Fibroblast of skin of back (primary cell): Measurements from ENCODE around the gene ZNF598.
"Not testable (repeated sequence)": the region's sequence is repeated elsewhere in the genome, so short reads cannot be mapped to it uniquely, and the experiment has no call there.

Experiments
- DNase-seq: peaks from one replicate; pipeline ENCODE4 v3.0.0-alpha.2; 2013

Gene ZNF598

GRCh38 chr16:2027024-2028010 lies 17.7 kb upstream of the ZNF598 start:
- peak; percentile 59 for DNase-seq

DNA sequence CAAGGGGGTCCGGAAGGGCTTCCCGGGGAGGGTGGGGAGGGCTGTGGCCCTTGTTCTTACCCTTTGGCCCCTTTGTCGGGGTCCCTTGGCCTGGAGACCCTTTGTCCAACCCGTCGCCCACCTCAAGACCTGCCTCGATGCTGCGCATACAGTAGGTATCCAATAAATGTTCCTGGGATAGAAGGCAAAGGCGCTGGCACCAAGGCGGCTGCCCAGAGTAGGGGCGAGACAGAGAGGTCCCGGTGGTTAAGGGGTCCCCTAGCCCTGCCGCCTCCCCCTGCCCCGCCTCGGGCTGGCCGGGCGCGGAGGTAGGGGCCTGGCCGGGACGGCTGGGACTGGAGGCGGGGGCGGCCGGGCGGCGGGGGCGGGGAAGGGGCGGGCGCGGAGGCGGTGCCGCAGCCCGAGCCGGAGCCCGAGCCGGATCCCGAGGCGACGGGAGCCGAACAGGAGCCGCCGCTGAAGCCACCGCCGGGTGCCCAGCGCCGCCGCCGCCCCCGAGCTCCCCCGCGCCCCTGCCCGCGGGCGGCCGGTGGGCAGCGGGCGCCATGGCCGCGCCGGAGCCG lies 16.9 kb upstream of the ZNF598 start, which contains the start of gene NHERF2:
Gene NHERF2, plus strand, starts transcription at position 442 of the 563 bp plus-strand sequence. Its CDS starts 104 bp downstream, at position 546.
- no peak for DNase-seq

DNA sequence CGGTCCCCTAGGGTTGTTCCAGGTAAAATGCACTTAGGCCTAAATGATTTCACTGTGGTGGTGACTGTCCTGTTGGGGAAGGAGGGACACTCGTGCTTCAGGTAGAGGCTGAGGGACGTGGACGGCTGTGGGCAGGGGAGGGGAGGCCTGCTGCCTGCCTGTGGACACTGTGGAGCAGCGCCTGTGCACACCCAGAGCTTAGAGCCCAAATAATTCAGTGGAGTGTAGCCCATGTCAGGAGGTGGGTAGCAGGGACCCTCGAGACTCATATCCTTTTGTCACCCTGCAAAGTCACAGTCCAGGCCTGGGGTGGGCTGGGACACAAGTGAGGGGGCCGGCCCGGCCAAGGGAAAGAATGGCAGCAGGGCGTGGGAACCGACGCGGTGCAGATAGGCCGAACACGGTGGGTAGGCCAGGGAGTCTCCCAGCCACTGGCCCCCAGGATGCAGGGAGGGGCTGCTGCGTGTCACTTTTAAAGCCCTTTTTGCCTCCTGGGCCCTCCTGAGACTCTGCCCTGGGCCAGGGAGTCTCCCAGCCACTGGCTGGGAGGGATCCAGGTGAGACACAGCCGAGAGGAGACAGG lies 16.3 kb upstream of the ZNF598 start:
- DNase-seq: no peak

DNA sequence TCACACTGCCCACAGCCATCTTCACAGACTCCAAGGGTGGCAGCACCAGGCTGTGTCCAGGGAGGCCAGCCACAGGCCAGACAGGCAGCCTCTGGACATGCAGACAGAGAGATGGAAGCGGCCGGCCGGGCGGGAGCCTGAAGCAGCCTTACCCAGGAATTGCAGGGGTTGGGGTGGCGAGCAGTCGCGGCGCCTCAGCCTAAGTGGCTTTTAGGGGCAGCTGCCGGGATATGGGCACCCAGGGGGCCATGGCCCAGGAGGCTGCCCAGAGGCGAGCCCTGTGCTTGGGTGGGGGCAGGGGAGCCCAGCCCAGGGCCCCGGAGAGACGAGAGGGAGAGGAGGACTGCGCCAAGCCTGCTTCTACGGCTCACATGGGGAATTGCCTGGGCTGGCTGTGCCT lies 15.6 kb upstream of the ZNF598 start:
- DNase-seq: no peak

DNA sequence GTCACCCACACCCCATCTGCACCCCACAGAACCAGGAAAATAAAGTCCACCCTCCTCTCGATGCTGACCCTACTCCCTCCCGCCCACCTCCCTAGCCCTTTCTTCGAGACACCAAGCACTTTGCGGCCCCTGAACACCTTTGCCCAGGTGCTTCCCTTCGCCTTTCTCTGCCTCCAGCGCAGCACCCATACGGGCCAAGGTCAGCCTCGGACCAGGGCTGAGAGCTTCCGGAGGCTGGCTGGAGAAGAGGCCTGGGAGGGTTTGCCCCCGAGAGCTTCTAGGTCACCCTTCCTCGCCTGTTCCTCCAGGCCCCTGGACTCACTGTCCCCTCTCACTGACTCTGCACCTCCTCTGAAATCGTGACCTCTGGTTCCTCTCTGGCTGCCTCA lies 14.4 kb upstream of the ZNF598 start:
- no peak for DNase-seq

- DNase-seq: peak; percentile 82
These were observed 13.7 kb upstream of the ZNF598 start for GRCh38 chr16:2023092-2024031.

- peak; percentile 75 for DNase-seq
These were observed 13.1 kb upstream of the ZNF598 start for GRCh38 chr16:2022723-2023091.

DNA sequence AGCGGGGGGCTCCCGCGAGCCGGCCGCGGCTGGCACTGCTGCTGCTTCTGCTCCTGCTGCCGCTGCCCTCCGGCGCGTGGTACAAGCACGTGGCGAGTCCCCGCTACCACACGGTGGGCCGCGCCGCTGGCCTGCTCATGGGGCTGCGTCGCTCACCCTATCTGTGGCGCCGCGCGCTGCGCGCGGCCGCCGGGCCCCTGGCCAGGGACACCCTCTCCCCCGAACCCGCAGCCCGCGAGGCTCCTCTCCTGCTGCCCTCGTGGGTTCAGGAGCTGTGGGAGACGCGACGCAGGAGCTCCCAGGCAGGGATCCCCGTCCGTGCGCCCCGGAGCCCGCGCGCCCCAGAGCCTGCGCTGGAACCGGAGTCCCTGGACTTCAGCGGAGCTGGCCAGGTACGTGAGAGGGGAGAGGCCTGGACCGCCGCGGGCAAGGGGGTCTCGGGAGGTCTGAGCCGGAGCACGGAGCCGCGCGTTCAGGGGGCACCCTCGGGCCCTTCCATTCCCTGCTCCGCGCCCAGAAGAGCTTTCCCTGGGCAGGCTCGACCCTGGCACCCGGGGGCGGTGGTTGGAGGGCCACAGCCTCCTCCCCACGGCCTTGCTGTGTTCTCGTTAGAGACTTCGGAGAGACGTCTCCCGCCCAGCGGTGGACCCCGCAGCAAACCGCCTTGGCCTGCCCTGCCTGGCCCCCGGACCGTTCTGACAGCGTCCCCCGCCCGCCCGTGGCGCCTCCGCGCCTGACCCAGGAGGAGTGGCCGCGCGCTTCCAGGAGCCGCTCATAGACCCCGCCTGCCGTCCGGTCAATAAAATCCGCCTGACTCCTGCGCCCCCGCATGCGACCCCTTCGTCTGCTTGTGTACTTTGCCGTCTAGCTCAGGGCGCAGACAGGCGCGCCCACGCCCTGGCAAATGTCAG lies 10.6 kb upstream of the ZNF598 start:
- no peak for DNase-seq

DNA sequence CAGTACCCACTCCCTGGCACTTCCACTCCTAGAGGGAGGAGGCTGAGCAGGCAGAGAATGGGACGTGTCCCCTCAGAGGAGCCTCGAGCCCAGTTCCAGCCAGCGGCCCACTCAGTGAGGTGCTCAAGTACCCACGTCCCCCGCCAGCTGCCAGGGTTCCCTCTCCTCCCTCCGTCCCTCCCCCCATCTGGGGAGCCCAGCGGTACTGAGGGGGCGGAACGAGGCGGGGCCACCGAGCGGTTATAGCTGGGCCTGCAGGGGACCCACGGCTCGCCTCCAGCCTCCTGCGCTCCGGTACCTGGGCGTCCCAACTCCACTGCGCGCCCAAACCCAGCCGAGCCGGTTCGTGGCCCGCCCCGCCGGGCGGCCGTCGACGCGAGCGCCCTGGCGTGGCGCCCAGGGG lies 9.9 kb upstream of the ZNF598 start, which contains the start of gene NPW:
Gene NPW, plus strand, starts transcription at position 268 of the 403 bp plus-strand sequence.
- DNase-seq: no peak

GRCh38 chr16:2016407-2016922 lies 6.8 kb upstream of the ZNF598 start:
- no peak for DNase-seq

GRCh38 chr16:2015947-2016208 lies 6.3 kb upstream of the ZNF598 start:
- DNase-seq: no peak

GRCh38 chr16:2015117-2015946 lies 5.7 kb upstream of the ZNF598 start:
- DNase-seq: peak; percentile 61

DNA sequence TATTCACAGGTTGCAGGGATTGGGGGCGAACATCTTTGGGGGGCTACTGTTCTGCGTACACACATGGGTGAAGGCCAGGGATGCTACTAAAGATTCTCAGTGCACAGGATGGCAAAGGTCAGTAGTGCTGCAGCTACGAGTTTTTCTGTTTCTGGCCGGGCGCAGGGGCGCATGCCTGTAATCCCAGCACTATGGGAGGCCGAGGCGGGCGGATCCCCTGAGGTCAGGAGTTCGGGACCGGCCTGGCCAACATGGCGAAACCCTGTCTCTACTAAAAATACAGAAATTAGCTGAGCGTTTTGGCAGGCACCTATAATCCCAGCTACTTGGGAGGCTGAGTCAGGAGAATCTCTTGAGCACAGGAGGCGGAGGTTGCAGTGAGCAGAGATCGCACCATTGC lies 3.9 kb upstream of the ZNF598 start:
- DNase-seq: no peak

DNA sequence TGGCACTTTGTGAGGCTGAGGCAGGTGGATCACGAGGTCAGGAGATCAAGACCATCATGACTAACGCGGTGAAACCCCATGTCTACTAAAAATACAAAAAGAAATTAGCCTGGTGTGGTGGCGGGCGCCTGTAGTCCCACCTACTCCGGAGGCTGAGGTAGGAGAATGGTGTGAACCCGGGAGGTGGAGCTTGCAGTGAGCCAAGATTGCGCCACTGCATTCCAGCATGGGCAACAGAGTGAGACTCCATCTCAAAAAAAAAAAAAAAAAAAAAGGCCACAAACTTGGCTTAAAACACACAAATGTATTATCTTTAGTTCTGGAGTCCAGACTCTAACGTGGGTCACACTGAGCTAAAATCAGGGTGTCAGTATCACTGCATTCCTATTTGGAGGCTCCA lies 2.1 kb upstream of the ZNF598 start:
- not testable (repeated sequence) for DNase-seq

DNA sequence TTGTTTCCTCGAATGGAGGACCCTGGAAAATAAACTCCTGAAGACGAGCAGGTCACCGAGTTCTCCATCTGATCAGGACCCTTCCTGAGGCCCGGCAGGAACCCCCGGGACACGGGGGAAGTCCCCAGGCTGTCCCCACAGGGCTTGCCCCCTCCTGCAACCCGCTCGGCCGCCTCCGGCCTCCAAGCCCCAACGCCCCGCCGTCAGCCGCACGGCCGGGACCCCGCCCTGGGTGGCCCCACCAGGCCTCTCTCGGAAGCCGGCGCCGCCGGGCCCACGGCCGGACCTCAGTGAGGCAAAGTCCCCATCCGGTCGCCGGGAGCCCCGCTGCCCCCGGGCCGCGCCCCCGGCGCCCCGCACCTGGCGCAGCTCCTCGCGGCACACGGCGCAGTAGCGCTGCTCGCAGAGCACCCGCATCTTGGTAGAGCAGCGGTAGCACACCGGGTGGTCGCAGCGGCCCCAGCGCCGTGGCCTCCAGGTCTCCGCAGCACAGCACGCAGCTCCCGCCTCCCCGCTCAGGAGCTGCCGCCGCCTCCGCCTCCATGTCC lies 383 bp downstream of the ZNF598 start:
- DNase-seq: no peak

GRCh38 chr16:2008631-2009163 lies 924 bp downstream of the ZNF598 start:
- no peak for DNase-seq

DNA sequence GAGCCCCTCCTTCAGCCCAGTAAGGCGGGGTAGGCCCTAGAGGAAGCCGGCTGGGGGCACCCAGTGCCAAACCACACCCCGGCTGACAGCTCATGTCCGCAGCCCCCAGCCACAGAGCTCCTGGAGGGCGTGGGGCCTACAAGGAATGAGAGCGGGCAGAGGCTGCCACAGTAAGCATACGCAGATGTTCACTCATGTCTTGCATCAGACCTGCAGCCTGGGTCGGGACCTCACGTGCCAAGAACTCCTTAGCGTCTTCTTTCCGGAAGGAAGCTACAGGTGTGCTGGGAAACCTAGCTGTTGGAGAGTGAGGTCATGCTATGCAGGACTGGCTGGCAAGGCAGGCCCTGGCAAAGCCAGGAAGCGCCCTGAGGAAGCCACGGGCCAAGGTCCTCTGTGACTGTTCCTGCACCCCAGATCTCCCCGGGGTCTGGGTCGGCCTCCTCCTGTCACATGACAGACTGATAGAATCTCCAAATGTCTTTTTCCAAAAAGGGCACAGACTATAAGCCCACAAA lies 1.6 kb downstream of the ZNF598 start:
- peak; percentile 45 for DNase-seq

DNA sequence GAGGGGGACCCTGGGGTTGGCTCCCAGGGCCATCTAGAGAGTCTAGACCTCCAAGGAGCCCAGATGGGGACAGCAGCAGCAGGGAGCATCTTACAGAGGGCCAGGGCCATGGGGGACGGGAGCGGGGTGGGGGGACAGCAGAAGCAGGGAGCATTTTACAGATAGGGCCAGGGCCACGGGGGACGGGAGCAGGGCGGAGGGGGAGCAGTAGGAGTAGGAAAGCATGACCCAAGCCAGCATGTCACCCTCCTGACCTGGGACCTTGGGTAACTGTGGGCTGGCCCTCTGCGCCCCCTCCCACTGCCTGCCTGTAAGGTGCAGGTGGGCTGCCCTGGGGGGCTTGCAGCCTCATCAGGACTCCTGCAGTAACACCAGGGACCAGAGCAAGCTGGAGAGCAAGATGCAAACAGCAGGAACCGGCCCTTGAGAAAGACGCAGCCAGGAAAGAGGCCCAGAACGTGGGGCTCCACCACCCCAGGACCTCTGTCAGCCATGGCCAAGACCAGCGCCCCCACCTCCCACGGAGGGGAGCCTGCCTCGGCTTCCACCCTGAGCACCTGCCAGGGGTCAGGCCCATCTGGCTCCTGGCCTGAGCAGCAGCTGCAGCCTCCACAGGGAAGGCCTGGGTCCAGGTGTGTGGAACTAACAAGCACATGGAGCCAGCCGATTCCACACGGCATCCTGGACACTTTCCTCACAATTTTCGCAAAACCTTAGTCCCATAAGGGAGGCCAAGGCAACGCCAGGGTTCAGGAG lies 2.4 kb downstream of the ZNF598 start:
- DNase-seq: no peak

DNA sequence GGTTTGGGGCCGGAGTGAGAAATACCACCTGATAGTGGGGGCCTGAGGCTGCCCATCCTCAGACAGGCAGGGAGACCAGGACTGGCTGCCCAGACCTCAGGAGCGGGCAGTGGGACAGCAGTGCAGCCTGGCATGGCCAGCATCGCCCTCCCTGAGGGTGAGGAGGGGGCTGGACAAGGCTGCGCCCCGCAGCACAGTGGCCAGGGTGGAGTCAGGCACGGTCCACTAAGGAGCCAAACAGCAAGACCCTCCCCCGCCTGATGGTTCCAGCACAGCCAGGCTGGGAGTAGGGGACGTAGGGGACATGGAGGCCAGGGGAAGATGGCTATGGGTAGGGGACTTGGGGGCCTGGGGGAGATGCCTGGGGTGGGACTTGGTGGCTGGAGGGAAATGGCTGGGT lies 3.3 kb downstream of the ZNF598 start:
- no peak for DNase-seq
